Caco-2 (cell line): ENCODE data around the gene USP40. TPM values are rescaled to one million over a fixed set of nuclear protein-coding genes. Genes with fewer than 3 reads are reported as not detected.

Source experiments
- BruUV-seq: library from RNA; stranded (reverse); fragments of 400-500 nt; replicated peaks from 2 replicates; lab custom pipeline; 2021; lab: Mats Ljungman, UMichigan
- CTCF ChIA-PET: fragments of 300-600 bp; sonication (Branson Sonifier 250); formaldehyde crosslinking; loops from one replicate; lab custom pipeline; 2022; ENCODE audit warnings: antibody characterized with exemption; lab: Charles Lee
- POLR2A ChIA-PET: fragments of 300-600 bp; sonication (Branson Sonifier 250); formaldehyde crosslinking; loops from one replicate; lab custom pipeline; 2022; ENCODE audit warnings: antibody characterized with exemption; lab: Charles Lee
- DNase-seq, 2 experiments: peaks; one replicate each; pipeline versions ENCODE4 v3.0.0 to v3.0.0-alpha.2; 2020 to 2022
- H3K27me3 ChIP-seq: replicated peaks from 2 replicates; pipeline ENCODE4 v1.6.0; 2011; ENCODE audit warnings: low read length; ENCODE audit not compliant: control insufficient read depth, insufficient read depth
- H3K36me3 ChIP-seq: 2 replicates; pipeline ENCODE4 v1.5.1; 2011; ENCODE audit warnings: low read length; ENCODE audit not compliant: control insufficient read depth, insufficient read depth
- H3K4me1 ChIP-seq: fragments of 250-450 bp; sonication (Bioruptor Pico); 2 replicates; pipeline ENCODE4 v1.5.1; 2020; ENCODE audit warnings: mild to moderate bottlenecking
- H3K4me3 ChIP-seq: 2 replicates; pipeline ENCODE4 v1.5.1; 2011; ENCODE audit warnings: low read depth, mild to moderate bottlenecking, control low read depth, low read length
- H3K9me3 ChIP-seq: fragments of 250-450 bp; sonication (Bioruptor Pico); 2 replicates; pipeline ENCODE4 v1.5.1; 2020; ENCODE audit warnings: mild to moderate bottlenecking, moderate library complexity
- H3K27ac Mint-ChIP-seq: one replicate; pipeline ENCODE4 v1.8.0; 2022; ENCODE audit warnings: mixed read lengths; ENCODE audit not compliant: unreplicated experiment
- H3K27me3 Mint-ChIP-seq: one replicate; pipeline ENCODE4 v1.8.0; 2022; ENCODE audit warnings: mixed read lengths; ENCODE audit not compliant: insufficient read depth, unreplicated experiment
- H3K36me3 Mint-ChIP-seq: one replicate; pipeline ENCODE4 v1.8.0; 2022; ENCODE audit warnings: mild to moderate bottlenecking, mixed read lengths; ENCODE audit not compliant: insufficient read depth, unreplicated experiment
- H3K4me1 Mint-ChIP-seq: one replicate; pipeline ENCODE4 v1.8.0; 2022; ENCODE audit warnings: low read depth, mixed read lengths; ENCODE audit not compliant: unreplicated experiment
- H3K4me3 Mint-ChIP-seq: one replicate; pipeline ENCODE4 v1.8.0; 2022; ENCODE audit warnings: mild to moderate bottlenecking, moderate library complexity, mixed read lengths; ENCODE audit not compliant: unreplicated experiment
- H3K9me3 Mint-ChIP-seq: one replicate; pipeline ENCODE4 v1.8.0; 2022; ENCODE audit warnings: mixed read lengths; ENCODE audit not compliant: unreplicated experiment
- CTCF ChIP-seq, 2 experiments: fragments of 200-600 bp in 1 of 2; IDR thresholded peaks; 1 replicate in 1 of 2; 2 replicates in 1 of 2; pipeline versions ENCODE4 v1.5.1 to v1.8.0; 2011 to 2022; ENCODE audit warnings: antibody characterized with exemption in 1 of 2, control low read depth in 1 of 2, inconsistent platforms in 1 of 2, low read depth in 1 of 2, low read length in 1 of 2, mild to moderate bottlenecking in 1 of 2, moderate library complexity in 1 of 2; ENCODE audit not compliant: insufficient read depth in 1 of 2, severe bottlenecking in 1 of 2, unreplicated experiment in 1 of 2
- intact Hi-C: fragments of 100-400 bp; cut with micrococcal nuclease; formaldehyde crosslinking; loops from one replicate; pipeline ENCODE4 v1.10.0; 2022; ENCODE audit not compliant: unreplicated experiment
- total RNA-seq: library from RNA; stranded (reverse); gene quantifications from 2 replicates; pipeline ENCODE4 v1.2.3, GENCODE V29; 2022

USP40 gene
- total RNA-seq, 1 experiment from 2014 or later: 27.8 TPM

- TF ChIP-seq CTCF (IDR thresholded peaks at IDR 0.05; ENCODE audit: insufficient read depth in 1 of 2, low read depth in 1 of 2, low read length in 1 of 2, severe bottlenecking in 1 of 2, unreplicated experiment in 1 of 2): peak; percentile 43 to 63
- H3K4me1 Mint-ChIP-seq: peaks cover 7% of the 10 kb centered on the region
- POLR2A ChIA-PET: no interaction called here
- H3K27ac Mint-ChIP-seq: peak overlapping the region; percentile 65
- CTCF ChIA-PET: interaction anchor here (0.7 to 1.2 kb wide), 4 partner anchors 39 to 389 kb away, joined by 3 to 7 read pairs (median 4); no protein-coding TSS in a partner anchor
- Histone ChIP-seq H3K4me3 (no peak overlapping the region), H3K36me3 (peaks cover 5% of the 10 kb centered on the region), H3K27me3 (no peaks in the 10 kb centered on the region), H3K4me1 (peaks cover 8% of the 10 kb centered on the region), H3K9me3 (no peaks in the 10 kb centered on the region)
- intact Hi-C loops: loop anchor here (1.0 to 10.0 kb wide), 2 partner anchors 39 to 89 kb away; partner anchors contain the start of gene DGKD
- no peak overlapping the region for H3K4me3 Mint-ChIP-seq
- DNase-seq: peak; percentile 60 to 62
- peaks cover 89% of the 10 kb centered on the region for H3K36me3 Mint-ChIP-seq
- no peaks in the 10 kb centered on the region for H3K27me3 Mint-ChIP-seq
- H3K9me3 Mint-ChIP-seq: no peaks in the 10 kb centered on the region
- no TSS peak for BruUV-seq
These were observed 122.9 kb downstream of the USP40 start for GRCh38 chr2:233443511-233444183.

GRCh38 chr2:233442028-233442310 lies 124.6 kb downstream of the USP40 start:
- TF ChIP-seq CTCF (IDR thresholded peaks at IDR 0.05; ENCODE audit: insufficient read depth in 1 of 2, low read depth in 1 of 2, low read length in 1 of 2, severe bottlenecking in 1 of 2, unreplicated experiment in 1 of 2): no peak
- Mint-ChIP-seq H3K4me3 (no peak overlapping the region), H3K9me3 (no peaks in the 10 kb centered on the region), H3K36me3 (peaks cover 84% of the 10 kb centered on the region), H3K27me3 (no peaks in the 10 kb centered on the region), H3K4me1 (no peaks in the 10 kb centered on the region), H3K27ac (no peak overlapping the region)
- H3K4me3 ChIP-seq: no peak overlapping the region
- CTCF ChIA-PET: no interaction called here
- POLR2A ChIA-PET: no interaction called here
- BruUV-seq: no TSS peak
- no peaks in the 10 kb centered on the region for H3K4me1 ChIP-seq
- no peaks in the 10 kb centered on the region; the same call in 1 of the 2 replicates for H3K36me3 ChIP-seq
- intact Hi-C loops: loop anchor here (10.0 kb wide), 1 partner anchor 87 kb away; the partner anchor contains the start of gene DGKD
- H3K9me3 ChIP-seq: no peaks in the 10 kb centered on the region
- H3K27me3 ChIP-seq: no peaks in the 10 kb centered on the region
- no peak for DNase-seq

GRCh38 chr2:233441161-233442027 lies 125.2 kb downstream of the USP40 start:
- POLR2A ChIA-PET: no interaction called here
- Histone ChIP-seq H3K36me3 (no peaks in the 10 kb centered on the region; the same call in 1 of the 2 replicates), H3K9me3 (no peaks in the 10 kb centered on the region), H3K4me1 (no peaks in the 10 kb centered on the region), H3K27me3 (no peaks in the 10 kb centered on the region), H3K4me3 (no peak overlapping the region)
- BruUV-seq: no TSS peak
- intact Hi-C loops: loop anchor here (10.0 kb wide), 1 partner anchor 87 kb away; the partner anchor contains the start of gene DGKD
- peak overlapping the region; percentile 65 for H3K27ac Mint-ChIP-seq
- H3K36me3 Mint-ChIP-seq: peaks cover 87% of the 10 kb centered on the region
- no peak for DNase-seq
- H3K27me3 Mint-ChIP-seq: no peaks in the 10 kb centered on the region
- H3K4me3 Mint-ChIP-seq: no peak overlapping the region
- CTCF ChIA-PET: no interaction called here
- no peaks in the 10 kb centered on the region for H3K9me3 Mint-ChIP-seq
- no peak for TF ChIP-seq CTCF (IDR thresholded peaks at IDR 0.05; ENCODE audit: insufficient read depth in 1 of 2, low read depth in 1 of 2, low read length in 1 of 2, severe bottlenecking in 1 of 2, unreplicated experiment in 1 of 2)
- H3K4me1 Mint-ChIP-seq: no peaks in the 10 kb centered on the region
